Neural crest cell (in vitro differentiated cells): ENCODE results near the gene POLR1H. TPM values are rescaled to one million over a fixed set of nuclear protein-coding genes. Genes with fewer than 3 reads are reported as not detected.

Experiments
- DNase-seq: peaks from one replicate; pipeline ENCODE4 v3.0.0; 2021; ENCODE audit warnings: low read depth, mixed read lengths, low spot score
- H3K27ac Mint-ChIP-seq: one replicate; pipeline ENCODE4 v1.8.0; 2021; ENCODE audit warnings: mild to moderate bottlenecking, mixed read lengths; ENCODE audit not compliant: unreplicated experiment
- H3K27me3 Mint-ChIP-seq: 2 replicates; pipeline ENCODE4 v1.8.0; 2021; ENCODE audit warnings: low read depth, mild to moderate bottlenecking, mixed read lengths
- H3K36me3 Mint-ChIP-seq: 2 replicates; pipeline ENCODE4 v1.8.0; 2021; ENCODE audit warnings: low read depth, mild to moderate bottlenecking, mixed read lengths
- H3K4me1 Mint-ChIP-seq: 2 replicates; pipeline ENCODE4 v1.8.0; 2021; ENCODE audit warnings: mixed read lengths
- H3K4me3 Mint-ChIP-seq: one replicate; pipeline ENCODE4 v1.8.0; 2021; ENCODE audit warnings: mild to moderate bottlenecking, mixed read lengths
- H3K9me3 Mint-ChIP-seq: 2 replicates; pipeline ENCODE4 v1.8.0; 2021; ENCODE audit warnings: mixed read lengths
- total RNA-seq: library from RNA; stranded (reverse); gene quantifications from 2 replicates; pipeline ENCODE4 v1.2.1, GENCODE V29; 2021
- TF ChIP-seq, protein P1 (sequence below): fragments of 200-600 bp; sonication (generic); conservative IDR thresholded peaks from 2 replicates; pipeline ENCODE4 v1.5.0; 2021; ENCODE audit warnings: antibody characterized with exemption, mild to moderate bottlenecking

POLR1H gene
- total RNA-seq, 1 donor from 2014 or later, result 43.3 TPM

DNA sequence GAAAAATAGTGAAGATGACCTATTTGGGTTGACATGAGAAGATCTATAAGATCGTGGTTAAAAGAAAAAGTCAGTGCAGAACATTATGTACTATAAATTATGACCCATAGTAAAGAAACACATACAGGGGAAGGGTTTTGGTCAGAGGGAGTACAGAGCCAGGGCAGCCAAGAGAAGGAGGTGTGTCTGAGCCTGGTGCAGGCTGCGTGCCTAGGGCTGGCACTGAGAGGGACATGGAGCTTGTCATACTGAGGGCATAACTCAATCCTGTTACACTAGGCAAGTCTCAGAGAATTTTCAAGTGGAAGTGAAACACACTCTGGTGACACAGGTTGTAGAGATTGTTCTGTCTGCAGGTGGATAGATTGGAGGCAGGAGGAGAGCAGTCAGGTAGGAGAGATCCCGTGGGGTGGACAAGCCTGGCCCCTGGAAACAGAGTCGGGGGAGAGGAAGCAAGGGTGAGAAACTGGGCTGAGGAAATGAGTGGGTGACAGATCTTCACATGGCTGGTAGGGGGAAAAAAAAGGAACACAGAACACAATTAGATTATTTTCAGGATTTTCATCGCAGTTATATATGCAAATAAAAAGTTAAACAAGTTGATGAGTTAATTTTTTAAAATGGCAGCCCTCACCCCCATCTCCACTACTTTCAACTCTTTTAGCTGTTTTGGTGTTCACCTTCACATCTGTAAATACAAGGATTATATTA is 33.0 kb downstream of the POLR1H start:
- DNase-seq, result no peak
- TF ChIP-seq, protein P1, sequence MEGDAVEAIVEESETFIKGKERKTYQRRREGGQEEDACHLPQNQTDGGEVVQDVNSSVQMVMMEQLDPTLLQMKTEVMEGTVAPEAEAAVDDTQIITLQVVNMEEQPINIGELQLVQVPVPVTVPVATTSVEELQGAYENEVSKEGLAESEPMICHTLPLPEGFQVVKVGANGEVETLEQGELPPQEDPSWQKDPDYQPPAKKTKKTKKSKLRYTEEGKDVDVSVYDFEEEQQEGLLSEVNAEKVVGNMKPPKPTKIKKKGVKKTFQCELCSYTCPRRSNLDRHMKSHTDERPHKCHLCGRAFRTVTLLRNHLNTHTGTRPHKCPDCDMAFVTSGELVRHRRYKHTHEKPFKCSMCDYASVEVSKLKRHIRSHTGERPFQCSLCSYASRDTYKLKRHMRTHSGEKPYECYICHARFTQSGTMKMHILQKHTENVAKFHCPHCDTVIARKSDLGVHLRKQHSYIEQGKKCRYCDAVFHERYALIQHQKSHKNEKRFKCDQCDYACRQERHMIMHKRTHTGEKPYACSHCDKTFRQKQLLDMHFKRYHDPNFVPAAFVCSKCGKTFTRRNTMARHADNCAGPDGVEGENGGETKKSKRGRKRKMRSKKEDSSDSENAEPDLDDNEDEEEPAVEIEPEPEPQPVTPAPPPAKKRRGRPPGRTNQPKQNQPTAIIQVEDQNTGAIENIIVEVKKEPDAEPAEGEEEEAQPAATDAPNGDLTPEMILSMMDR, result no peak
- Mint-ChIP-seq H3K4me3 (no peak overlapping the region), H3K27ac (no peak overlapping the region), H3K27me3 (peaks cover 99% of the 10 kb centered on the region), H3K36me3 (no peaks in the 10 kb centered on the region), H3K9me3 (no peaks in the 10 kb centered on the region), H3K4me1 (peaks cover 6% of the 10 kb centered on the region)

DNA sequence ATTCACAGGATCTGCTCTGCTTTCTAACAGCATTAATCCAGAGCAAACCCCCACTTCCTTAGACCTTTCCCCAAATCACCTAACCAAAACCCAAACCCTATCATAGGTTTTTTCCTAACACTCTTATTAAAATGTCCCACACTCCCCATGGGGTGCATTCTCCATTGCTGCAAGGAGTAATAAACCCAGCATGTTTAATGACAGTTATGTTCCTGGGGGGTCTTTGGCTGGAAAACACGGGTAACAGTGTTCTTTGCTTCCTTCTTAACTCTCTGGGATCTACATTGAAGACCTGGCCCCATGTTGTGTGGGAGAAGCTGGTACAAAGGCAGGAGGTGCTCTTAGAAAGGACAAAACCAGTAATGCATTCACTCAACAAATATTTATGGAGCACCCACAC is 35.8 kb downstream of the POLR1H start:
- no peaks in the 10 kb centered on the region for H3K9me3 Mint-ChIP-seq
- H3K27ac Mint-ChIP-seq, result no peak overlapping the region
- peaks cover 99% of the 10 kb centered on the region for H3K27me3 Mint-ChIP-seq
- no peak for DNase-seq
- H3K4me1 Mint-ChIP-seq, result peaks cover 24% of the 10 kb centered on the region
- no peaks in the 10 kb centered on the region for H3K36me3 Mint-ChIP-seq
- TF ChIP-seq, protein P1, result no peak
- H3K4me3 Mint-ChIP-seq, result no peak overlapping the region

DNA sequence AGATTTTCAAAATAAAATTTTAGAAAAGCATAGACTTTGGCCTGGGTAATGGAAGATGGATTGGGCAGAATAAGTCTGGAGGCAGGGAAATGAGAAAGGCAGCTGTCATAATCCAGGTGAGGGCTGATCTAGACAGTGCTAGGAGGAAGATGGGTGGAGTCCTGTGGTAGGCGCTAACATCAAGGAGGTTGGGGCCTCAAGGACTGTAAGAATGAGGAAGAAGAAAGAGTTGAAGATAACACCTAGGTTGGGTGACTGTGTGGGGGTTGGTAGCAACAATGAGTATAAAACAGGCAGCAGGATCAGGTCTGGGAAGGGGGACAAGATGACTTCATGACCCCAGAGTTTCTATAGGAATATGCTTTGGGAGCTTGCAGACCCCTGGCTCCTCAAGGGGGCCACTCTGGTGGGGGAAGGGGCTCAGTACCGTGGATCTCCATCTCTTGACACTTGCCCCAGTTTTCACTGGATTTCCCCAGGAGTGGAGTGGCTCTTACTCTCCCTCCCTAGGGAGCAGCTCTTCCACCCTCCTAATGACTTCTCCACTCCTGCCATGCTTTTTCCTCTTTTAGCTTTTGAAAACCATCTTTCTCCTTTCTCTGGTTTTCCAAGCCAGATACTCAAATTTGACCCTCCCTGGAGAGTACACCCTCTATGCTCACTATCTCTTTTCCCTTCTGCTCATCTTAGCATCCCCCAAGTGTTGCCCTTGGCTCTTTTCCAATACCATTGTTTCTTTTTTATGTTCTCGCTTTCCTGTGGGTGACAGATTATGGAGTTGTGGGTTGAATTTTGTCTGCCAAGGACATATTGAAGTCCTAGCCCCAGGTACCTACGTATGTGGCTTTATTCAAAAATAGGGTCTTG is 37.1 kb downstream of the POLR1H start:
- H3K36me3 Mint-ChIP-seq, result no peaks in the 10 kb centered on the region
- peaks cover 99% of the 10 kb centered on the region for H3K27me3 Mint-ChIP-seq
- TF ChIP-seq, protein P1, result no peak
- peaks cover 33% of the 10 kb centered on the region for H3K4me1 Mint-ChIP-seq
- H3K4me3 Mint-ChIP-seq, result peak overlapping the region; percentile 16
- H3K27ac Mint-ChIP-seq, result no peak overlapping the region
- H3K9me3 Mint-ChIP-seq, result no peaks in the 10 kb centered on the region
- no peak for DNase-seq

DNA sequence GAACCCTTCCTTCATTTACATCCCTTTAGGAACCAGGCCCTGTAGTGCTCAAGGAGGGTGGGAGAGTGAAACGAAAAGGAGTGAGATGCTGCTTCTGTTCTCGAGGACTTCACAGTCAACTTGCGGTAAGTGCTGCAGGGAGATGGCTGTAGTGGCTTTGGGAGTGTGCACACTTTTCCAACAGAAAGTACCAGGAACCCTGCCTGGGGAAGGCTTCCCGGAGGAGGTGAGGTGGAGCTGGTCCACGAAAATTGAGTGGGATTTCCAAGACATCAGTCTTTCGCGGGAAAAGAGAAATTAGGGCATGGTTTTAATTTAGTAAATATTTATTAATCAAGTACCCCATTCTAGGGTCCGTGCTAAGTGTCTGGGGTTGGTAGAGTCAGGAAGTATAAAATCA is 39.1 kb downstream of the POLR1H start:
- peaks cover 99% of the 10 kb centered on the region for H3K27me3 Mint-ChIP-seq
- DNase-seq, result no peak
- no peaks in the 10 kb centered on the region for H3K36me3 Mint-ChIP-seq
- peaks cover 38% of the 10 kb centered on the region for H3K4me1 Mint-ChIP-seq
- H3K4me3 Mint-ChIP-seq, result no peak overlapping the region
- H3K27ac Mint-ChIP-seq, result no peak overlapping the region
- TF ChIP-seq, protein P1, result no peak
- H3K9me3 Mint-ChIP-seq, result no peaks in the 10 kb centered on the region

DNA sequence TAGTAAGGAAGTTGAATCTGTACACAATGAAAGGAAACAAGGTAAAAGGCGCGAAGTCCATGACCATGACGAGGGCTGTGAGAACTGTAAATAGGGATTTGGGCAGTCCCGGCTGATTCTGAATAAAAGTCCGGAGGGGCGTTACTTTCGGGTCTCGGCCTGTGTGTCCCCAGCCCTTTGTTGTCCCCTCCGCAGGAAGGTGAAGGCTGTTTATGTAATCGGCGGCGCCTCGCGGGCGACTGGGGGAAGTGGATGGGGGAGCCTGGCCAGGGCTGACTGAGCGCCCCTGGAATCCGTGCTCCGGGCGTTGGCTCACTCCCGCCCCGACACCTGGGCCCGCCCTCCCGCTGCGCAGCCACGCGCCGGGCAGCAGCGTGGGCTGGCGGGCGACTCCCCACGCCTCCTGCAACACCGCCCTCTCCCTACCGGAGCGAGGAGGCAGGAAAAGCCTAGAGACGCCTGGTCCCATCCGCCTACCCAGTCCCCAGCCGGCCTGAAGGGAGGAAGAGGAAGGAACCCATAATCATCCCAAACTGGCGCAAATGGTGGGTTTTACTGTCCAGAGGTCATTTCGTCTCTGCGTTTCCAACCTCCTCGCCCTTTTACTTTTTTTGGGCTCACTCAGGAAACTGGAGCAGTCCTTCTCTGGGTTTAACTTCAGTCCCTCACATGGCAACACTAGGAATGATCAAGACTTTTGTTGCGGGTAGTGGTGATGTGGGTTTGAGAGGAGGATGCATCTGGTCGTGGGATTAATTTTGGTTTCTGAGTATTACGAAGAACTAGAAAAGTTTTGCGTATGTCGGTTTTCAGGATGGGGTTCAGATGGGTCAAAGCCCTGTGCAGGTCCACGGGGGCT is 39.7 kb downstream of the POLR1H start:
- H3K27ac Mint-ChIP-seq, result no peak overlapping the region
- no peak for DNase-seq
- TF ChIP-seq, protein P1, result no peak
- H3K9me3 Mint-ChIP-seq, result no peaks in the 10 kb centered on the region
- H3K27me3 Mint-ChIP-seq, result peaks cover 97% of the 10 kb centered on the region
- peaks cover 34% of the 10 kb centered on the region for H3K4me1 Mint-ChIP-seq
- peak overlapping the region; percentile 84 for H3K4me3 Mint-ChIP-seq
- no peaks in the 10 kb centered on the region for H3K36me3 Mint-ChIP-seq
